Activated CD4-positive, alpha-beta T cell treated with anti-CD3 and anti-CD28 coated beads for 4 hours (primary cell): ENCODE measurements around the gene KCNQ5.

ENCODE experiments used
- DNase-seq, 2 donors: peaks; one replicate each; pipeline ENCODE4 v3.0.0-alpha.2; 2020

KCNQ5 gene

GRCh38 chr6:72930556-72931132, 308.8 kb downstream of the KCNQ5 start:
- DNase-seq = no peak

GRCh38 chr6:72931325-72931887, 309.5 kb downstream of the KCNQ5 start:
- DNase-seq = no peak

- no peak for DNase-seq
Measured at GRCh38 chr6:72933233-72933632, 311.4 kb downstream of the KCNQ5 start.

GRCh38 chr6:72936766-72937559, 315.1 kb downstream of the KCNQ5 start:
- DNase-seq = no peak

- DNase-seq = no peak
Measured at GRCh38 chr6:72938104-72938503, 316.2 kb downstream of the KCNQ5 start.

- no peak for DNase-seq
Measured at GRCh38 chr6:72939004-72939403, 317.1 kb downstream of the KCNQ5 start.

- DNase-seq = no peak
Measured at GRCh38 chr6:72940265-72940664, 318.4 kb downstream of the KCNQ5 start.

GRCh38 chr6:72941263-72941662, 319.4 kb downstream of the KCNQ5 start:
- no peak for DNase-seq

- no peak for DNase-seq
Measured at GRCh38 chr6:72941751-72942150, 319.9 kb downstream of the KCNQ5 start.

GRCh38 chr6:72943699-72944098, 321.8 kb downstream of the KCNQ5 start:
- no peak for DNase-seq

- no peak for DNase-seq
Measured at GRCh38 chr6:72944660-72945059, 322.8 kb downstream of the KCNQ5 start.

- no peak for DNase-seq
Measured at GRCh38 chr6:72946774-72947173, 324.9 kb downstream of the KCNQ5 start.

GRCh38 chr6:72947534-72947933, 325.7 kb downstream of the KCNQ5 start:
- no peak for DNase-seq

- DNase-seq = no peak
Measured at GRCh38 chr6:72948153-72948552, 326.3 kb downstream of the KCNQ5 start.

- no peak for DNase-seq
Measured at GRCh38 chr6:72950114-72950860, 328.4 kb downstream of the KCNQ5 start.

- DNase-seq = no peak
Measured at GRCh38 chr6:72952808-72953630, 331.2 kb downstream of the KCNQ5 start.

- DNase-seq = no peak
Measured at GRCh38 chr6:72953971-72954381, 332.1 kb downstream of the KCNQ5 start.

- DNase-seq = no peak
Measured at GRCh38 chr6:72954716-72955115, 332.9 kb downstream of the KCNQ5 start.

- no peak for DNase-seq
Measured at GRCh38 chr6:72955666-72956065, 333.8 kb downstream of the KCNQ5 start.

GRCh38 chr6:72956272-72956671, 334.4 kb downstream of the KCNQ5 start:
- no peak for DNase-seq

- DNase-seq = no peak
Measured at GRCh38 chr6:72959821-72960220, 338.0 kb downstream of the KCNQ5 start.

GRCh38 chr6:72963946-72964345, 342.1 kb downstream of the KCNQ5 start:
- DNase-seq = no peak
